Lower lobe of right lung (tissue), 2 donors: ENCODE measurements around the gene PVALB. TPM values are rescaled to one million over a fixed set of nuclear protein-coding genes. Genes with fewer than 3 reads are reported as not detected.

Experiments used
- ATAC-seq, 2 donors: fragments of 200-7000 bp; cut with Tn5 transposase; one replicate each; pipeline ENCODE4 v1.9.1; 2020 to 2022; ENCODE audit warnings: mild to moderate bottlenecking in 2 of 2, moderate library complexity in 2 of 2
- DNase-seq: peaks from one replicate; pipeline ENCODE4 v3.0.0-alpha.2; 2020
- H3K27ac ChIP-seq: fragments of 200-600 bp; one replicate; pipeline ENCODE4 v1.8.0; 2022
- H3K27me3 ChIP-seq: fragments of 200-600 bp; one replicate; pipeline ENCODE4 v1.8.0; 2022; ENCODE audit warnings: low read depth
- H3K36me3 ChIP-seq: fragments of 200-600 bp; one replicate; pipeline ENCODE4 v1.8.0; 2022; ENCODE audit warnings: mild to moderate bottlenecking
- H3K4me1 ChIP-seq: fragments of 200-600 bp; one replicate; pipeline ENCODE4 v1.8.0; 2022
- H3K4me3 ChIP-seq: fragments of 200-600 bp; one replicate; pipeline ENCODE4 v1.8.0; 2022; ENCODE audit warnings: mild to moderate bottlenecking
- H3K9me3 ChIP-seq: fragments of 200-600 bp; one replicate; pipeline ENCODE4 v1.8.0; 2022
- CTCF ChIP-seq: fragments of 200-600 bp; IDR thresholded peaks from one replicate; pipeline ENCODE4 v1.8.0; 2022; ENCODE audit warnings: antibody characterized with exemption, mild to moderate bottlenecking
- intact Hi-C: fragments of 100-400 bp; cut with DNase I; formaldehyde crosslinking; loops from one replicate; pipeline ENCODE4 v1.11.0; 2022
- total RNA-seq: library from RNA; stranded (reverse); fragmentation: NEBNext Ultra II Directional; extraction: Animal tissue kit (Norgen Biotek cat#: 25700); gene quantifications from one replicate; pipeline ENCODE4 v1.2.1, GENCODE V29; 2021
- donor health status: DM: no; HTN: yes; CAD: no; lungs with severe emphysema.

The PVALB gene
- total RNA-seq, 1 donor from 2014 or later, result 4.5 TPM

- TF ChIP-seq CTCF, result no peak
- Histone ChIP-seq H3K27ac (no peak overlapping the region), H3K27me3 (no peaks in the 10 kb centered on the region), H3K36me3 (no peaks in the 10 kb centered on the region), H3K4me3 (no peak overlapping the region), H3K9me3 (no peaks in the 10 kb centered on the region), H3K4me1 (peaks cover 7% of the 10 kb centered on the region)
- no peak for DNase-seq
- intact Hi-C loops, result loop anchor here (10.0 kb wide), 1 partner anchor 56 kb away; the partner anchor contains the start of gene CSF2RB
- ATAC-seq, result no peak
Measured at GRCh38 chr22:36858966-36859365, 42.1 kb upstream of the PVALB start.

- Histone ChIP-seq H3K4me1 (peaks cover 7% of the 10 kb centered on the region), H3K27me3 (no peaks in the 10 kb centered on the region), H3K36me3 (no peaks in the 10 kb centered on the region), H3K9me3 (no peaks in the 10 kb centered on the region), H3K4me3 (no peak overlapping the region), H3K27ac (no peak overlapping the region)
- DNase-seq (no peak), ATAC-seq (no peak)
- no peak for TF ChIP-seq CTCF
- intact Hi-C loops, result loop anchor here (10.0 kb wide), 1 partner anchor 57 kb away; the partner anchor contains the start of gene CSF2RB
Measured at GRCh38 chr22:36858156-36858555, 41.3 kb upstream of the PVALB start.

- no peak for TF ChIP-seq CTCF
- Histone ChIP-seq H3K27ac (no peak overlapping the region), H3K4me3 (no peak overlapping the region), H3K36me3 (no peaks in the 10 kb centered on the region), H3K4me1 (peaks cover 2% of the 10 kb centered on the region), H3K9me3 (no peaks in the 10 kb centered on the region), H3K27me3 (no peaks in the 10 kb centered on the region)
- no peak for ATAC-seq
- intact Hi-C loops, result loop anchor here (10.0 kb wide), 1 partner anchor 58 kb away; the partner anchor contains the start of gene CSF2RB
- no peak for DNase-seq
Measured at GRCh38 chr22:36856792-36857135, 39.9 kb upstream of the PVALB start.

- DNase-seq (peak; percentile 95), ATAC-seq (peak; percentile 82 to 94)
- TF ChIP-seq CTCF, result peak; percentile 100
- intact Hi-C loops, result loop anchor here (10.0 kb wide), 1 partner anchor 59 kb away; the partner anchor contains the start of gene CSF2RB
- Histone ChIP-seq H3K4me1 (no peaks in the 10 kb centered on the region), H3K36me3 (no peaks in the 10 kb centered on the region), H3K27ac (no peak overlapping the region), H3K4me3 (no peak overlapping the region), H3K27me3 (no peaks in the 10 kb centered on the region), H3K9me3 (no peaks in the 10 kb centered on the region)
Measured at GRCh38 chr22:36856121-36856791, 39.4 kb upstream of the PVALB start.

GRCh38 chr22:36855478-36855877 is 38.6 kb upstream of the PVALB start:
- intact Hi-C loops, result loop anchor here (10.0 kb wide), 1 partner anchor 59 kb away; the partner anchor contains the start of gene CSF2RB
- H3K4me3 ChIP-seq, result no peak overlapping the region
- TF ChIP-seq CTCF, result no peak
- DNase-seq, result no peak
- H3K27me3 ChIP-seq, result no peaks in the 10 kb centered on the region
- no peaks in the 10 kb centered on the region for H3K4me1 ChIP-seq
- H3K9me3 ChIP-seq, result no peaks in the 10 kb centered on the region
- no peaks in the 10 kb centered on the region for H3K36me3 ChIP-seq
- ATAC-seq, result no peak
- no peak overlapping the region for H3K27ac ChIP-seq
